BLaER1 (cell line): ENCODE measurements around the gene CYB5A.

Experiments
- H3K27ac ChIP-seq: shearing (Covaris generic); formaldehyde crosslinking; 2 replicates; pipeline ENCODE4 v1.8.1; 2022
- H3K27me3 ChIP-seq: shearing (Covaris generic); formaldehyde crosslinking; 2 replicates; pipeline ENCODE4 v1.8.1; 2022
- H3K36me3 ChIP-seq: shearing (Covaris generic); formaldehyde crosslinking; 2 replicates; pipeline ENCODE4 v1.8.1; 2022
- H3K4me1 ChIP-seq: shearing (Covaris generic); formaldehyde crosslinking; 2 replicates; pipeline ENCODE4 v1.8.1; 2022
- H3K4me2 ChIP-seq: shearing (Covaris generic); formaldehyde crosslinking; 2 replicates; pipeline ENCODE4 v1.8.1; 2022
- H3K4me3 ChIP-seq: shearing (Covaris generic); formaldehyde crosslinking; 2 replicates; pipeline ENCODE4 v1.8.1; 2022
- H3K9ac ChIP-seq: shearing (Covaris generic); formaldehyde crosslinking; 2 replicates; pipeline ENCODE4 v1.8.1; 2022
- H3K9me3 ChIP-seq: shearing (Covaris generic); formaldehyde crosslinking; 2 replicates; pipeline ENCODE4 v1.8.1; 2022
- H4K20me1 ChIP-seq: shearing (Covaris generic); formaldehyde crosslinking; 2 replicates; pipeline ENCODE4 v1.8.1; 2022
- Cebpa-rat ChIP-seq: shearing (Covaris generic); IDR thresholded peaks from 2 replicates; pipeline ENCODE4 v1.8.1; 2022

Gene CYB5A

DNA sequence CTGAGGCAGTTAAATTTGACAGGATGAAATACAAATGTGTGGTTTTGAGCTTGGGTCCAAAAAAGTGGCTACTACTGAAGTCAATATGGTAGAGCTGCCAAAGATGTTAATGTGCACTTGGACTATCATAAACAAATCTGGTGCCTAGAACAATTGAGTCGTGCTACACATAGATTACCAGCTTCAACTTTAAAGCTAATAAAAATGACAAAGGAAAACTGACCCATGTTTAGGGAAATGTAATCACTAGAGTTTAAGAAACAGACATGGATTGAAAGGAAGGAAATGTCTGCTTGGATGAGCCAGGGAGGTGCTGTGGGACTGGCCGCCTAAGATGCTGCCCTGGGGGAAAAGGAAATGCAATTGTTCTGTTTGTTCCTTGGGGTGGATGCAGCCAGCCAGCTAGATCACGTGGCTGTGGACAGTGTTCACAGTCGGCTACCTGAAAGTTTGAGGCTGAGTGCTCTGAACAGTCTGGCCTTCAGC lies 36.6 kb downstream of the CYB5A start:
- TF ChIP-seq Cebpa-rat = no peak
- Histone ChIP-seq H3K4me1 (peaks cover 8% of the 10 kb centered on the region), H4K20me1 (no peaks in the 10 kb centered on the region), H3K27me3 (no peaks in the 10 kb centered on the region), H3K9ac (no peak overlapping the region), H3K9me3 (no peaks in the 10 kb centered on the region), H3K27ac (peak overlapping the region; percentile 12; the same call in 1 of the 2 replicates), H3K4me2 (peak overlapping the region; percentile 60), H3K36me3 (peaks cover 45% of the 10 kb centered on the region), H3K4me3 (no peak overlapping the region)

DNA sequence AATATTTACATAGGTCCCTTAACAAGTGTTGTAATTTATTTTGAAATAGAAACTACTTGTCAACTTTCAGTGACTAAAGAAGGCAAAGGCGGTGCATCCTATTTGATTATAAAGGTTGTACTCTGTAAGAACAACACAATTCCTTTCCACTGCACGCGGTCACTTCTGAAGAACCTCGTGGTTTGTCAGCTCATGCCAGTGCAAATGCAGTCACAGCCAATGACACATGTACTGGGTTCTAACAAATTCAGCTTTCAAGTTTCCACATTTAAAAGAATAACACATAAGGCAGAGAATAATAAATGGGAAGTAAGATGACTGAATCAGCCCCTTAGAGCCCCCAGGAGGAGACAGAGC lies 39.7 kb downstream of the CYB5A start:
- Histone ChIP-seq H3K9ac (no peak overlapping the region), H3K4me3 (no peak overlapping the region), H3K27me3 (no peaks in the 10 kb centered on the region), H3K9me3 (no peaks in the 10 kb centered on the region), H4K20me1 (no peaks in the 10 kb centered on the region), H3K27ac (no peak overlapping the region), H3K4me2 (no peak overlapping the region), H3K4me1 (peaks cover 8% of the 10 kb centered on the region), H3K36me3 (peaks cover 40% of the 10 kb centered on the region)
- no peak for TF ChIP-seq Cebpa-rat

DNA sequence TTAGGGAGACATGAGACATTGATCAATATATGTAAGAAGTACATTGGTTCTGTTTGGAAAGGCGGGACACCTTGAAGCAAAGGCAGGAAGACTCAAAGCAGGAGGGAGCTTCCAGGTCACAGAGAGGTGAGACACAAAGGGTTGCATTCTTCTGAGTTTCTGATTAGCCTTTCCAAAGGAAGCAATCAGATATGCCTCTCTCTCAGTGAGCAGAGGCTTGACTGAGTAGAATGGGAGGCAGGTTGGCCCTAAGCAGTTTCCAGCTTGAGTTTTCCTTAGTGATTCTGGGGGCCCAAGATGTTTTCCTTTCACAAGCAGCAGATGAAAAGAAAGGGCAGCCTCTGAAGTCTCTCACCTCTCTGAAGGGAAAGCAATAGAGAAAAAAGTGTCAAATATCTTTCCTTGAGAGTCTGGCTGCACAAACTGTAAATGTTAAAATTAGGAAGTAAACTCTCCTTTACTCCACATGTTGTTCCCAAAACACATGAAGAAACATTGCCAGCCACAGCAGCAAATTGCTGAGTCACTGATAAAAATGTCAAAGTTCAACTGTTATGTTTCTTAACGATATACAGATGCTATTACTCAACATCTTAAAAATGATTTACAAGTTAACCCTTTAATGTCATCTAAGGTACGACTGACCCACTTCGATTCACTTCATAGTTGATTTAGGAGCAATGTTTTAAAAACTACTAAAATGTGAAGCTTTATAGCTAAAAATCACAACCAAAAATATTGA lies 40.3 kb downstream of the CYB5A start:
- Histone ChIP-seq H3K4me2 (no peak overlapping the region), H3K9ac (no peak overlapping the region), H3K9me3 (no peaks in the 10 kb centered on the region), H3K4me3 (no peak overlapping the region), H4K20me1 (no peaks in the 10 kb centered on the region), H3K27me3 (no peaks in the 10 kb centered on the region), H3K27ac (no peak overlapping the region), H3K36me3 (peaks cover 40% of the 10 kb centered on the region), H3K4me1 (peaks cover 8% of the 10 kb centered on the region)
- no peak for TF ChIP-seq Cebpa-rat

DNA sequence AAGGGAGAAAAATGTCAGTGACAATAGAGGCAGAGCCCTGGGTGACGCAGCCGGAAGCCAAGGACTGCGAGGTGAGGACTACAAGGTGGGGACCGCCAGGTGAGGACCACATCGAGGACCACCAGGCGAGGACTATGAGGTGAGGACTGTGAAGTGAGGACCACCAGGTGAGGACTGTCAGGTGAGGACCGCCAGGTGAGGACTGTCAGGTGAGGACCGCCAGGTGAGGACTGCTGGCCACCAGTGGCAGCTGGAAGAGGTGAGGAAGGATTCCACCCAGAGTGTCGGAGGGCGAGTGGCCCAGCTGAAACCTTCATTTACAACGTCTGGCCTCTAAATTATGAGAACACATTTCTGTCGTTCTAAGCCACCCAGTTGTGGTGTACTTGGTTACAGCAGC lies 41.6 kb downstream of the CYB5A start:
- H3K9ac ChIP-seq = no peak overlapping the region
- H3K27me3 ChIP-seq = no peaks in the 10 kb centered on the region
- H3K4me1 ChIP-seq = peaks cover 2% of the 10 kb centered on the region
- no peaks in the 10 kb centered on the region for H3K9me3 ChIP-seq
- no peak for TF ChIP-seq Cebpa-rat
- H4K20me1 ChIP-seq = no peaks in the 10 kb centered on the region
- H3K27ac ChIP-seq = no peak overlapping the region
- H3K36me3 ChIP-seq = peaks cover 40% of the 10 kb centered on the region
- no peak overlapping the region for H3K4me2 ChIP-seq
- no peak overlapping the region for H3K4me3 ChIP-seq

DNA sequence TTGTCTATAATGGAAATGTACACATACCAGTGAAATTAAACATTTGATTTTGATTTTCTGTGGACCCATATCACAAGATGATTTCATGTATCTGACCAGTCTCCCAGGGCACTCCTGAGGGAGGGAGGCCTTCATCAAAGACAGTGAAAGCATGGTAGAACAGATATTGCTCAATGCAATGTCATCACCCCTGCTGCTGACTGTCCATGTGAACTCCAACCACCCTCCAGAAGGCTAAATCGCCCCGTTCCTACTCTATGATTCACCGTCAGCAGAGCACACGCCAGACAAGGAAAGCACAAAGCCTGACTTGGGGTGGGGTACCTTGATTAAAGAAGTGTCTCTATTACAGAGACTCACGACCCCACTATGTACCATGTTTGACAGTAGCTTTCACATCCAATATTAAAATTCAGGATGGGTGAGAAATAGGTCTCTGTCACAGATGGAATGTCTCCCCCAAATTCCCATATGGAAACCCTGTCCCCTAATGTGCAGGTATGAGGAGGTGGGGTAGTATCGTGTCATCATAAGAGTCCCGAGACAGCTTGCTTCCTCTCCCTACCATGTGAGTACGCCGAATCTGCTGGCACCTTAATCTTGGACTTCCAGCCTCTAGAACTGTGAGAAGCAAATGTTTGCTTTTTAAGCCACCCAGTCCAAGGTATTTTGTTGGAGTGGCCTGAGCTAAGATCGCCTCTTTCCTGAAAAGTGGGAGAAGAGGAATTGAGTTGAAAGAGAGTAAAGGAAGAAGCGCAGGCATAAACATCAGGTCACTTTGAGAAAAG lies 42.4 kb downstream of the CYB5A start:
- Histone ChIP-seq H3K27me3 (no peaks in the 10 kb centered on the region), H3K4me3 (no peak overlapping the region), H3K9ac (no peak overlapping the region), H3K36me3 (peaks cover 40% of the 10 kb centered on the region), H4K20me1 (no peaks in the 10 kb centered on the region), H3K9me3 (no peaks in the 10 kb centered on the region), H3K4me2 (no peak overlapping the region), H3K4me1 (no peaks in the 10 kb centered on the region), H3K27ac (no peak overlapping the region)
- TF ChIP-seq Cebpa-rat = no peak

DNA sequence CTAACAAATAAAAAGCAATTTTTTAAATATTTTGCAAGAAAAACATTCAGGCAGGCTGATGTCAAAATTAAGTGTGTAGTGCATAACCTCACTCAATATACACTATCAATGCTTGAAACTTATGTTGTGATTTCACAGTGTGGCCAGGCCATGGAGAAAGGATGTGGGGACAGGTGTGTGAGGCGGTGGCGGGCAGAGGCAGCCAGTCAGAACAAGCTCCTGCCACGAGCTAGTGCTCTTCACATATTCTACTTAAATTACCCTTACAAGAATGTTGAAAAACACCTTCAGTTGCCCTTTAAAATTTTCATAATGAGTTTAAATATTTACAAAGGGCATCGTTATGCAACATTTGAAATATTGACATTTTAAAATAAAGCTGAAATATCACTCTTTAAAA lies 43.2 kb downstream of the CYB5A start:
- no peaks in the 10 kb centered on the region for H3K4me1 ChIP-seq
- no peak for TF ChIP-seq Cebpa-rat
- H3K4me2 ChIP-seq = no peak overlapping the region
- H3K9me3 ChIP-seq = no peaks in the 10 kb centered on the region
- no peak overlapping the region for H3K9ac ChIP-seq
- no peaks in the 10 kb centered on the region for H4K20me1 ChIP-seq
- H3K36me3 ChIP-seq = peaks cover 35% of the 10 kb centered on the region
- H3K4me3 ChIP-seq = no peak overlapping the region
- H3K27me3 ChIP-seq = no peaks in the 10 kb centered on the region
- no peak overlapping the region for H3K27ac ChIP-seq

DNA sequence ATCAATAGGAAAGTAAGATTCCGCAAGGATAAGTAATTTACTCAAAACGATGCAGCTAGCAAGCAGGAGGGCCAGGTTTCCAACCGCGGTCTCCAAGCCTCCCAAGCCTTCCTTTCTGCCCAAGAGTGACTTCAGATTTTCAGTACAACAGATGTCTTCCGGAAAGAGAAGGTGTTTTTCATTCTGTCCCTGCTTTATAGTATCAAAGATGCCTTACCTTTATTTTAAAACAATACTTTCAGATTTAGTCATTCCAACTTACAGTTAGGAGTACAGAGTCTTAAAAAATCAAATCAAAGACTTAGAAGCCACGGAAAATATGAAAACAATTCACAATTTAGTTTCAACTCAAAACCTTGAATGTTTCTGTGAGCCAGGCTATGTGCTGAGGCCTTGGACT lies 43.6 kb downstream of the CYB5A start:
- Histone ChIP-seq H3K4me3 (no peak overlapping the region), H3K27ac (no peak overlapping the region), H4K20me1 (no peaks in the 10 kb centered on the region), H3K4me1 (no peaks in the 10 kb centered on the region), H3K4me2 (no peak overlapping the region), H3K9ac (no peak overlapping the region), H3K27me3 (no peaks in the 10 kb centered on the region), H3K36me3 (peaks cover 31% of the 10 kb centered on the region), H3K9me3 (no peaks in the 10 kb centered on the region)
- no peak for TF ChIP-seq Cebpa-rat

DNA sequence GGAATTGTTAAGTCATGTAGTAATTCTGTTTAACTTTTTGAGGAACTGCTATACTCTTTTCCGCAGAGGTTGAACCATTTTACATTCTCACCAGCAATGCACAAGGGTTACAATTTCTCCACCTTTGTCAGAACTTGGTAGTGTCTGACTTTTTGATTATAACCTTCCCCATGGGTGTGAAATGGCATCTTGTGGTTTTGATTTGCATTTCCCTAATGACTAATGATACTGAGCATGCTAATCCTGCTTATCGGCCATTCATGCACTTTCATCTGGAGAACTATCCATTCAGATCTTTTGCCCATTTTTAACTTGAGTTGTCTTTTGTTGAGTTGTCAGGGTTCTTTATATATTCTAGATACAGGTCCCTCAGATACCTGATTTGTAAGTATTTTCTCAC lies 47.2 kb downstream of the CYB5A start:
- Histone ChIP-seq H3K27me3 (no peaks in the 10 kb centered on the region), H3K4me3 (no peak overlapping the region), H3K27ac (no peak overlapping the region), H3K4me2 (no peak overlapping the region), H3K9me3 (no peaks in the 10 kb centered on the region), H3K4me1 (no peaks in the 10 kb centered on the region), H3K36me3 (0 out of 2 replicates have a peak, but pooled peaks cover 4% of the 10 kb centered on the region), H3K9ac (no peak overlapping the region), H4K20me1 (no peaks in the 10 kb centered on the region)
- TF ChIP-seq Cebpa-rat = no peak

DNA sequence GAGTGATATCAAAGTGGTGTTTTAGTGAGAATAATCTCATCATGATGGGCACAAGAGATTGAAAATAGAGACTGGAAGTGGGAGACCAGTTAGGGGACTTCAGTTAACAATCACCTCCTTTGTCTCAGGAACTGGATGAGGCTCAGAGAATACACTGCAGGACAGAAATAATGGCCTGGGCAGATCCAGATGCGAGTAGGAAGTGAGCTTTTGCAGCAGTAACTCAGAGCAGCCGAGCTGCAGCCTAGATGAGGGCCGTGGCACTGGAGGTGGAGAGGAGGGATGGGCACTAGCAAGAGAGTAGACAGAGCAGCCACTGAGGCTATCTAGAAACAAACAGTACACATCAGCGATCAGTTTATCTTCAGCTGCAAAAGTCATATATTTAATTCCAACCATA lies 48.6 kb downstream of the CYB5A start:
- H3K4me2 ChIP-seq = no peak overlapping the region

DNA sequence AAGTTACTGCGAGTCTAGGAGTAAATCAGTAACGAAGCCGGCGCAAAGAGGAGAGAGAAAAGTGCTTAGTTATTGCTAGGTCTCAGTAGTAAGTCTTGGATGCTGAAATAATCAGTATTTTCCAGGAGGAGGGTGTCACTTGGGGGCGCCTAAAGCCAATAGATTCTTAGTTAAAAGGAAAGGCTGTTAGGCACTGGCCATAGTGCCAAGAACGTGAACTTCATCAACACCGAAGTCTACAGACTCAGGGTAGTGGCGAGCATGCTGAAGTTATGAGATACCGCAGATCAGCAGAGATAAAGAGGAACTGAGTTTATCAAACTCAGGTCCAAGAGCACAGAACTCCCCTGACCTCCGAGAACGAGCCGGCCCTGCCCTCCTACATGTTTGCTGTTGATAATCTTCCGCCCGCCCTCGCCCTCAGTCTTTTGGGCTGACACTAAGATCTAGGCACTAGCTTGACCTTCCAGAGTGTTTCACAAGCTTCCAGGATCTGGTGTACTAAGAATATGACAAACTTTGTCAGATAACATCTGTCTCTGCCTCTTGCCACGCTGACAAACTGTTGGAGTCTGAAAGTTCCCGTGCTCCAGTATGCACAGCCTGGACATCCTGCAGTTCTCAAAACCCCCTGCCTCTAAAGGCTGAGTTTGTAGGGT lies 49.2 kb downstream of the CYB5A start:
- H3K27me3 ChIP-seq = no peaks in the 10 kb centered on the region

More for the DNA sequence above, 48.6 kb downstream of the CYB5A start:
- H3K4me3 ChIP-seq = no peak overlapping the region
- TF ChIP-seq Cebpa-rat = no peak
- no peaks in the 10 kb centered on the region for H3K36me3 ChIP-seq
- no peak overlapping the region for H3K27ac ChIP-seq
- no peaks in the 10 kb centered on the region for H3K4me1 ChIP-seq
- no peak overlapping the region for H3K9ac ChIP-seq
- H4K20me1 ChIP-seq = no peaks in the 10 kb centered on the region
- no peaks in the 10 kb centered on the region for H3K27me3 ChIP-seq
- H3K9me3 ChIP-seq = no peaks in the 10 kb centered on the region

More for the DNA sequence above, 49.2 kb downstream of the CYB5A start:
- H3K4me1 ChIP-seq = no peaks in the 10 kb centered on the region
- no peak overlapping the region for H3K4me2 ChIP-seq
- no peak overlapping the region for H3K4me3 ChIP-seq
- no peaks in the 10 kb centered on the region for H3K9me3 ChIP-seq
- no peaks in the 10 kb centered on the region for H3K36me3 ChIP-seq
- H3K27ac ChIP-seq = no peak overlapping the region
- no peak overlapping the region for H3K9ac ChIP-seq
- no peak for TF ChIP-seq Cebpa-rat
- no peaks in the 10 kb centered on the region for H4K20me1 ChIP-seq
